Spleen (tissue), 7 donors: ENCODE results near the gene SNCG.
"Not testable (repeated sequence)": the region's sequence is repeated elsewhere in the genome, so short reads cannot be mapped to it uniquely, and the experiment has no call there.

Experiments used
- POLR2A ChIP-seq, 3 donors: fragments of 450-650 bp; IDR thresholded peaks; one replicate each; pipeline ENCODE4 v1.5.1; 2017; ENCODE audit warnings: antibody characterized with exemption in 3 of 3, mild to moderate bottlenecking in 1 of 3
- TF ChIP-seq, protein P1 (sequence below), 11 experiments: fragments of 200-600 bp in 7 of 11; fragments of 450-650 bp in 4 of 11; sonication (generic) in 4 of 11; IDR thresholded peaks in 8 of 11; conservative IDR thresholded peaks in 3 of 11; 1 replicate in 7 of 11; 2 replicates in 4 of 11; pipeline versions ENCODE4 v1.4.0 to v1.8.0; 2016 to 2021; ENCODE audit warnings: antibody characterized with exemption in 11 of 11, inconsistent platforms in 4 of 11, mild to moderate bottlenecking in 1 of 11
- donor health status: DM: no; HTN: no; CAD: no; lungs with moderate emphysema.
- donor health status: DM: no; HTN: no; CAD: no.
- donor health status: DM: no; HTN: no; CAD: no.

GRCh38 chr10:86947806-86948205 lies 10.6 kb upstream of the SNCG start:
- TF ChIP-seq, protein P1, sequence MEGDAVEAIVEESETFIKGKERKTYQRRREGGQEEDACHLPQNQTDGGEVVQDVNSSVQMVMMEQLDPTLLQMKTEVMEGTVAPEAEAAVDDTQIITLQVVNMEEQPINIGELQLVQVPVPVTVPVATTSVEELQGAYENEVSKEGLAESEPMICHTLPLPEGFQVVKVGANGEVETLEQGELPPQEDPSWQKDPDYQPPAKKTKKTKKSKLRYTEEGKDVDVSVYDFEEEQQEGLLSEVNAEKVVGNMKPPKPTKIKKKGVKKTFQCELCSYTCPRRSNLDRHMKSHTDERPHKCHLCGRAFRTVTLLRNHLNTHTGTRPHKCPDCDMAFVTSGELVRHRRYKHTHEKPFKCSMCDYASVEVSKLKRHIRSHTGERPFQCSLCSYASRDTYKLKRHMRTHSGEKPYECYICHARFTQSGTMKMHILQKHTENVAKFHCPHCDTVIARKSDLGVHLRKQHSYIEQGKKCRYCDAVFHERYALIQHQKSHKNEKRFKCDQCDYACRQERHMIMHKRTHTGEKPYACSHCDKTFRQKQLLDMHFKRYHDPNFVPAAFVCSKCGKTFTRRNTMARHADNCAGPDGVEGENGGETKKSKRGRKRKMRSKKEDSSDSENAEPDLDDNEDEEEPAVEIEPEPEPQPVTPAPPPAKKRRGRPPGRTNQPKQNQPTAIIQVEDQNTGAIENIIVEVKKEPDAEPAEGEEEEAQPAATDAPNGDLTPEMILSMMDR (IDR thresholded peaks at IDR 0.05 in 8 of 11, conservative IDR thresholded peaks at IDR 0.05 in 3 of 11), result not testable (repeated sequence)
- TF ChIP-seq POLR2A (IDR thresholded peaks at IDR 0.05), result not testable (repeated sequence)
